ENCODE results near the gene EYS.

GRCh38 chr6:64547594-64548268 is 1159.3 kb downstream of the EYS start:
- TF ChIP-seq CTCF (IDR thresholded peaks at IDR 0.05): no peak
- TF ChIP-seq EP300 (IDR thresholded peaks at IDR 0.05): no peak
- no peak for TF ChIP-seq POLR2A (IDR thresholded peaks at IDR 0.05; ENCODE audit: low read depth)
